K562 treated with DMSO at 1 percent for 48 hours (cell line): ENCODE measurements around the gene ZNF79. TPM values are rescaled to one million over a fixed set of nuclear protein-coding genes. Genes with fewer than 3 reads are reported as not detected.

Source experiments
- total RNA-seq: library from RNA; unstranded; fragments of 300-600 nt; gene quantifications from 2 replicates; pipeline ENCODE4 v1.2.3, GENCODE V29; 2022; ENCODE audit warnings: low replicate concordance; ENCODE audit errors: extremely low read depth

ZNF79 gene
- not detected in 2 replicates for total RNA-seq

DNA sequence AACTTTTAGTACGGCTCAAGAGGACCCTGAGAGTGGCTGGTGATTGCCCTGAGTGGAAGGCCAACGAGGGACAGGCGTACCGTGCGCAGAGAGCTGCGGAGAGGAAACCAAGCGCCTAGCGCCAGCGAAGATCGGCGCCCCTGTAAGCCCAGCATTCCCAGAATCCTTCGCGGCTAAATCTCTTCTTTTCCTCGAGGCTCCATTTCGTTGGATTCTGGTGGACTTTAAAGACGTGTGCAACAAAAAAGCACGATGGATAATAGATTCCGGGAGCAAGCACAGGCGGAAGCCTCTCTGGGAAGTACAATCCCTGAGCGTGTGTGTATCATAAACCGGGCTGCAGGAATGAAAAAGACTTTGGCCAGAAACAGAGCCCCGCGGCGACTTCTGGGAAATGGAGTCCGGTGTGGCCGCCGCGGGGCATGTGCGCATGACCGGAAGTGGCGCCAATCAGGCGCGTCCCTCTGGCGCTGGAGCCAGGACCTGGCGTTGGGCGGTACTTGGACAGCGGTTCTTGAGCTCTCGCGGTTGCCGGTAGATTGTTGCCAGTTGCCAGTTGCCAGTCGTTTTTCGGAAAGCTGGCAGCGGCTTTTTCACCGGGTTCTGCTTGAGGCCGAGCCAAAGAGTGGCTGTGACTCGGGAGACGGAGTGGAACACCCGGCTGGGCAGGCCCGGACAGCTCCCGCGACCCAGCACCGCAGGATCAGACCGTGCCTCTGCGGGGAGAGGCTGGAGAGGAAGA is at the start of gene ZNF79:
Gene ZNF79 (plus strand): TSS at position 449 of the 742 bp plus-strand sequence. CDS start 406 bp downstream, outside the sequence.

DNA sequence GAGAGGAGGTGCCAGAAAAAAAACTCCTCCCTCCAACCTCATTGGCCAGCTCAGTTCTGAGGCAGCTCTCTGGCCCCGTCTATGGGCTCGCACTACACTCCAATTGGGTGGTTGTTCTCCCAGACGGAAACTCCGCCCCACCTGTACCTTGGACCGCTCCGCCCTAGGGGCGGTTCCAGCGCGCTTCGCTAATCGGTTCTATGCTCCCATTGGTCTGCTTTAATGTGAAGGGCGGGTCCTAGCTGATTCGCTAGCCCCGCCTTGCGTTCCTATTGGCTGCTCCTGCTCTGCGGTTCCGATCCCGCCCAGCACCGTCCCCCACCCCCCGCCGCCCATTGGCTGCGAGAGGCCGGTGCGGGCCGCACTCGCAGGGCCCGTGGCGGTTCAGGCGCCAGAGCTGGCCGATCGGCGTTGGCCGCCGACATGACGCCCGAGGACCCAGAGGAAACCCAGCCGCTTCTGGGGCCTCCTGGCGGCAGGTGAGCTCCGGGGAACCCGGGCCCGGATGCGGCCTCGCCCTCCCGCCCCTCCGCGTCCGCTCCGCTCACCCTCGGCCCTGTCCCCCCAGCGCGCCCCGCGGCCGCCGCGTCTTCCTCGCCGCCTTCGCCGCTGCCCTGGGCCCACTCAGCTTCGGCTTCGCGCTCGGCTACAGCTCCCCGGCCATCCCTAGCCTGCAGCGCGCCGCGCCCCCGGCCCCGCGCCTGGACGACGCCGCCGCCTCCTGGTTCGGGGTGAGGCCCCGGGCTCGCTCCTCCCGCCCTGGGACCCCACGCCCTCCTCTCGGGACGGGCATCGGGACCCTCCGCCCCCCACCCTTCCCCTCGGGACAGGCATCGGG is 27.2 kb upstream of the ZNF79 start, which contains the start of gene SLC2A8:
Gene SLC2A8 (plus strand): TSS at position 362 of the 838 bp plus-strand sequence. CDS start 62 bp downstream, at position 424.

DNA sequence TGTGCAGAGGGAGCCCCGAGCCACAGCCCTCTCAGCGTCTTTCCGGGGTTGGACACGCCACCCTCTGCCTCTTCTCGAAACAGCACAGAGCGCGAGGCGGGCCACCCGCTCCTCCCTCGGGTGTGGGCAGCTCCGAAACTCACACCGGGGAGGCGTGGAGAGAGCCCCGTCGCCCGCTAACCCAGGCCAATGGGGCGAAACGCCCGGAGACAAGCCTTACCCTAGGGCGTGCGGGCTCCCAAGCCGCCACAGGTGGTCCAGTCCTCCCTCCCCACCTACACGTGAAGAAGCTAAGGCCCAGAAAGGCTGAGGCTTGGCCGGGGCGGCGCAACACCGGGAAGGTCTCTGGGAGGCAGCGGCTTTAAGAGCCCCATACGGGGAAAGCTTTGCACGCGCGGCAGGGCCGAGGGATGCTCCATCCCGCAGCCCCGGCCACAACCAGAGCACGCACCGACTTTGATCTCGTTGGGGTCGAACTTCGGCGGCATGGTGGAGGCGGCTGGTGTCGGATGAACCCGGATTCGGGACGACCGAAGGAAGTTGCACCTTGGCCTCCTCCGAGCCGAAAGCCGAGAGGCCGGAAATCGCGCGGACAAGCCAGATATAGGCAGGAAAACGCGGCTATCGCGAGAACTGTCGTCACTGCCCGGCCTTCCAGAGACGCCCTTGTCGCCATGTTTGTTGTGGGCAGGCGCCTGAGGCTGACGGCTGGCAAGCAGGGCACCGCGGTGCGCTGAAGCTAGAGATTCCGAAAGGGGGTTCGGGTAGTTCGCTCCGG is 26.8 kb downstream of the ZNF79 start, which contains the start of the genes LRSAM1 and RPL12:
Gene LRSAM1 (plus strand): TSS at position 681 of the 778 bp plus-strand sequence. CDS start 3,018 bp downstream, outside the sequence.
Gene RPL12 (minus strand): TSS at position 577 of the 778 bp plus-strand sequence. CDS start 89 bp downstream, at position 488.

Other genes starting within 250 kb of the ZNF79 start
- not detected in 2 replicates for gene GARNL3, start 159.6 kb upstream of the ZNF79 start, total RNA-seq
- gene SLC2A8, start 27.2 kb upstream of the ZNF79 start, total RNA-seq = not detected in 2 replicates
- 4,508 and 5,013 TPM in 2 replicates for gene RPL12, start 27.0 kb downstream of the ZNF79 start, total RNA-seq
- not detected in 2 replicates for gene LRSAM1, start 27.1 kb downstream of the ZNF79 start, total RNA-seq
- gene STXBP1, start 187.9 kb downstream of the ZNF79 start, total RNA-seq = not detected in 2 replicates